Measurements from ENCODE around the gene SCN9A. TPM values are rescaled to one million over a fixed set of nuclear protein-coding genes. Genes with fewer than 3 reads are reported as not detected.
A peak's percentile ranks its signal among the peaks of the same experiment; 100 is the strongest.

Gene SCN9A
- total RNA-seq, 1 experiment from 2014 or later: 1.3 TPM

- H4K20me1 ChIP-seq (ENCODE audit: control insufficient read depth, insufficient read depth, insufficient read length): no peaks in the 10 kb centered on the region
- no peak overlapping the region for H4K5ac ChIP-seq (ENCODE audit: insufficient read length, low read depth, low read length)
- H3K27me3 ChIP-seq (ENCODE audit: insufficient read depth, low read length): no peaks in the 10 kb centered on the region
- H3K4ac ChIP-seq (ENCODE audit: low read depth, low read length): no peak overlapping the region
- H3K4me1 ChIP-seq (ENCODE audit: insufficient read depth, low read length): no peaks in the 10 kb centered on the region; the same call in none of the 2 replicates
- H3K79me2 ChIP-seq (ENCODE audit: insufficient read depth, low read length): no peaks in the 10 kb centered on the region; the same call in 1 of the 2 replicates
- no peak overlapping the region for H3K23ac ChIP-seq (ENCODE audit: insufficient read length, low read depth, low read length)
- H4K8ac ChIP-seq (replicated peaks; ENCODE audit: insufficient read length, low read depth, low read length): no peak overlapping the region
- H3K27ac ChIP-seq (ENCODE audit: insufficient read length, low read depth, low read length): no peak overlapping the region
- no peak overlapping the region; the same call in 1 of the 2 replicates for H2BK15ac ChIP-seq (ENCODE audit: low read depth, low read length)
- H4K91ac ChIP-seq (ENCODE audit: insufficient read length, low read depth, low read length): no peak overlapping the region
- TF ChIP-seq CTCF (conservative IDR thresholded peaks at IDR 0.05): peak; percentile 70
- H3K4me2 ChIP-seq (ENCODE audit: insufficient read depth, insufficient read length, low read length): no peak overlapping the region
- no peak overlapping the region for H2AFZ ChIP-seq (ENCODE audit: low read length)
- Mint-ChIP-seq H3K9me3 (no peaks in the 10 kb centered on the region), H3K4me3 (no peak overlapping the region), H3K27ac (peak overlapping the region in 1 of 3 experiments; percentile 41; a peak in 3 of 7 replicates), H3K27me3 (ENCODE audit: low read depth) (no peaks in the 10 kb centered on the region), H3K4me1 (peaks cover 28 to 34% of the 10 kb centered on the region in 2 experiments), H3K36me3 (ENCODE audit: insufficient read depth in 1 of 3, low read depth in 3 of 3) (no peaks in the 10 kb centered on the region)
- no CpG with 5 or more reads among the region's 24 CpGs for WGBS (ENCODE audit: extremely low coverage, insufficient read length, low lambda C conversion rate)
- no peak overlapping the region for H2AK5ac ChIP-seq (ENCODE audit: insufficient read length, low read length)
- no peak overlapping the region for H3K56ac ChIP-seq (ENCODE audit: insufficient read length, low read depth, low read length)
- H2BK120ac ChIP-seq (ENCODE audit: low read depth, low read length, poor library complexity, severe bottlenecking): peak overlapping the region; percentile 67
- H3K79me1 ChIP-seq (ENCODE audit: insufficient read depth, low read depth, low read length, poor library complexity, severe bottlenecking): no peaks in the 10 kb centered on the region
- H3K23me2 ChIP-seq (ENCODE audit: insufficient read length, low read depth, low read length, poor library complexity, severe bottlenecking): no peaks in the 10 kb centered on the region
- no peak overlapping the region for H3T11ph ChIP-seq (ENCODE audit: low read length)
- no peak overlapping the region for H3K9ac ChIP-seq (ENCODE audit: extremely low read depth, insufficient read length, low read length)
- H2BK5ac ChIP-seq (ENCODE audit: insufficient read length, low read length): no peak overlapping the region
- H3K9me3 ChIP-seq (ENCODE audit: control insufficient read depth, low read depth, low read length): no peaks in the 10 kb centered on the region
- peak; percentile 72 for DNase-seq
- H3K14ac ChIP-seq (ENCODE audit: insufficient read depth, low read length): peak overlapping the region; percentile 78; the same call in 1 of the 2 replicates
- peak overlapping the region; percentile 26 for H3K18ac ChIP-seq (ENCODE audit: insufficient read length, low read depth, low read length)
- no peak overlapping the region for H2BK12ac ChIP-seq (ENCODE audit: insufficient read length, low read depth, low read length)
- H2BK20ac ChIP-seq (ENCODE audit: low read depth, low read length, poor library complexity, severe bottlenecking): no peak overlapping the region
These were observed 194.6 kb downstream of the SCN9A start for GRCh38 chr2:166180951-166181812.

Measured in H9 (cell line).